SK-N-SH (cell line): ENCODE measurements around the gene CTBP1. TPM values are rescaled to one million over a fixed set of nuclear protein-coding genes. Genes with fewer than 3 reads are reported as not detected.

Experiments
- CTCF ChIA-PET: fragments of 300-600, 350-600 bp; formaldehyde crosslinking; extraction: SDS; loops from one replicate; lab custom pipeline; 2021; lab: Yijun Ruan, JAX
- POLR2A ChIA-PET: fragments of 350-600 bp; sonication (Branson Sonifier 250); formaldehyde crosslinking; extraction: SDS; loops from one replicate; lab custom pipeline; 2020; ENCODE audit warnings: antibody characterized with exemption, inconsistent platforms; lab: Yijun Ruan, JAX
- DNase-seq: peaks from one replicate; pipeline ENCODE4 v3.0.0; 2012
- H2AFZ ChIP-seq: fragments of 200-600 bp; sonication (generic); 2 replicates; pipeline ENCODE4 v1.8.1; 2016; ENCODE audit warnings: antibody characterized with exemption, mild to moderate bottlenecking, low read depth
- H3F3A ChIP-seq: fragments of 200-600 bp; sonication (generic); replicated peaks from 2 replicates; pipeline ENCODE3; 2016; ENCODE audit warnings: antibody characterized with exemption, mild to moderate bottlenecking; ENCODE audit not compliant: insufficient read depth
- H3K27ac ChIP-seq, 2 experiments: fragments of 200-500 bp in 1 of 2; fragments of 200-600 bp in 1 of 2; sonication (Bioruptor generic) in 1 of 2; sonication (generic), shearing (Covaris generic) in 1 of 2; 2 replicates each; pipeline versions ENCODE4 v1.5.1 to v1.6.1; 2014 to 2016; ENCODE audit warnings: low read depth in 2 of 2, inconsistent platforms in 1 of 2, low read length in 1 of 2, mild to moderate bottlenecking in 1 of 2, mixed read lengths in 1 of 2
- H3K27me3 ChIP-seq: fragments of 200-600 bp; sonication (generic), shearing (Covaris generic); 2 replicates; pipeline ENCODE4 v1.6.1; 2016; ENCODE audit warnings: mixed run types; ENCODE audit not compliant: insufficient read depth
- H3K36me3 ChIP-seq, 2 experiments: fragments of 200-500 bp in 1 of 2; fragments of 200-600 bp in 1 of 2; sonication (Bioruptor generic) in 1 of 2; sonication (generic) in 1 of 2; replicated peaks in 1 of 2; 2 replicates each; pipeline versions ENCODE3 to v1.5.1; 2014 to 2016; ENCODE audit warnings: low read length in 1 of 2, mild to moderate bottlenecking in 1 of 2; ENCODE audit not compliant: insufficient read depth in 2 of 2, control insufficient read depth in 1 of 2
- H3K4me1 ChIP-seq, 2 experiments: fragments of 200-500 bp in 1 of 2; fragments of 200-600 bp in 1 of 2; sonication (Bioruptor generic) in 1 of 2; sonication (generic), shearing (Covaris generic) in 1 of 2; 2 replicates each; pipeline versions ENCODE4 v1.5.1 to v1.6.1; 2014 to 2016; ENCODE audit warnings: low read depth in 1 of 2, low read length in 1 of 2, mixed run types in 1 of 2; ENCODE audit not compliant: insufficient read depth in 2 of 2, control insufficient read depth in 1 of 2
- H3K4me2 ChIP-seq: fragments of 200-600 bp; sonication (generic), shearing (Covaris generic); 2 replicates; pipeline ENCODE4 v1.6.1; 2017; ENCODE audit warnings: mixed run types
- H3K4me3 ChIP-seq, 2 experiments: fragments of 200-500 bp in 1 of 2; fragments of 200-600 bp in 1 of 2; sonication (Bioruptor generic) in 1 of 2; sonication (generic), shearing (Covaris generic) in 1 of 2; 2 replicates each; pipeline versions ENCODE4 v1.5.1 to v1.8.1; 2014 to 2016; ENCODE audit warnings: low read depth in 2 of 2, inconsistent platforms in 1 of 2, low read length in 1 of 2, mild to moderate bottlenecking in 1 of 2, mixed read lengths in 1 of 2, moderate library complexity in 1 of 2
- H3K79me2 ChIP-seq: fragments of 200-600 bp; sonication (generic); 2 replicates; pipeline ENCODE4 v1.8.1; 2017; ENCODE audit warnings: mild to moderate bottlenecking; ENCODE audit not compliant: insufficient read depth
- H3K9ac ChIP-seq: fragments of 200-600 bp; sonication (generic); 2 replicates; pipeline ENCODE4 v1.6.1; 2017; ENCODE audit warnings: mixed run types
- H3K9me2 ChIP-seq: fragments of 200-600 bp; sonication (generic); 2 replicates; pipeline ENCODE4 v1.6.1; 2017; ENCODE audit warnings: mixed run types
- H3K9me3 ChIP-seq: fragments of 200-600 bp; sonication (generic); 2 replicates; pipeline ENCODE4 v1.6.1; 2017; ENCODE audit warnings: mixed run types, mild to moderate bottlenecking, moderate library complexity
- H4K20me1 ChIP-seq: fragments of 200-600 bp; sonication (generic); 2 replicates; pipeline ENCODE4 v1.6.1; 2017; ENCODE audit warnings: mild to moderate bottlenecking, mixed run types; ENCODE audit not compliant: insufficient read depth
- EP300 ChIP-seq, 2 experiments: IDR thresholded peaks; 2 replicates each; pipeline versions ENCODE4 v1.4.0 to v1.6.1; 2012; ENCODE audit warnings: borderline replicate concordance in 1 of 2, low read depth in 1 of 2, low read length in 1 of 2
- EZH2phosphoT487 ChIP-seq: fragments of 200-600 bp; sonication (generic); IDR thresholded peaks from 2 replicates; pipeline ENCODE4 v1.6.1; 2017; ENCODE audit warnings: low read depth, mixed run types, mild to moderate bottlenecking, antibody characterized with exemption, moderate library complexity, borderline replicate concordance
- FOXJ3 ChIP-seq: sonication (generic); formaldehyde crosslinking; IDR thresholded peaks from 2 replicates; pipeline ENCODE4 v1.5.1; 2020; ENCODE audit warnings: mild to moderate bottlenecking, missing genetic modification reagents
- GABPA ChIP-seq: IDR thresholded peaks from 2 replicates; pipeline ENCODE4 v1.4.0; 2012; ENCODE audit warnings: low read depth, mild to moderate bottlenecking
- JUND ChIP-seq: IDR thresholded peaks from 2 replicates; pipeline ENCODE4 v1.4.0; 2012
- MAX ChIP-seq: IDR thresholded peaks from 2 replicates; pipeline ENCODE4 v1.4.0; 2012; ENCODE audit warnings: low read depth
- MXI1 ChIP-seq: IDR thresholded peaks from 2 replicates; pipeline ENCODE4 v1.6.1; 2012; ENCODE audit warnings: mild to moderate bottlenecking, low read depth, low read length, improper control_type of control experiment
- NRF1 ChIP-seq: IDR thresholded peaks from 2 replicates; pipeline ENCODE4 v1.6.1; 2012; ENCODE audit warnings: low read depth, mild to moderate bottlenecking, low read length
- RXRA ChIP-seq: IDR thresholded peaks from 2 replicates; pipeline ENCODE4 v1.4.0; 2012; ENCODE audit warnings: low read depth, mild to moderate bottlenecking, borderline replicate concordance
- TEAD4 ChIP-seq: IDR thresholded peaks from 2 replicates; pipeline ENCODE4 v1.4.0; 2012; ENCODE audit warnings: mild to moderate bottlenecking, borderline replicate concordance; ENCODE audit not compliant: insufficient read depth
- USF1 ChIP-seq: IDR thresholded peaks from 2 replicates; pipeline ENCODE4 v1.4.0; 2012; ENCODE audit warnings: low read depth, borderline replicate concordance
- WGBS: methylation state at CpG from one replicate; pipeline ENCODE4 v1.1.6; 2017; ENCODE audit warnings: low lambda C conversion rate; 5-methylcytosine and 5-hydroxymethylcytosine counted together
- polyA plus RNA-seq, 3 experiments: library from polyadenylated mRNA; depleted of rRNA; stranded (reverse); fragments of >200 nt; gene quantifications; 2 replicates each; pipeline ENCODE4 v1.2.3, GENCODE V29; 2012
- TF ChIP-seq, protein P1 (sequence below): fragments of 150-350 bp; IDR thresholded peaks from 2 replicates; pipeline ENCODE4 v1.6.1; 2016; ENCODE audit warnings: mild to moderate bottlenecking, low read depth, low read length
- TF ChIP-seq, protein P2 (sequence below): IDR thresholded peaks from 2 replicates; pipeline ENCODE4 v1.4.0; 2012; ENCODE audit warnings: low read depth, borderline replicate concordance
- TF ChIP-seq, protein P3 (sequence below): fragments of 150-350 bp; IDR thresholded peaks from 2 replicates; pipeline ENCODE4 v1.6.1; 2017; ENCODE audit warnings: antibody characterized with exemption, low read length, low read depth, borderline replicate concordance

Gene CTBP1
- polyA plus RNA-seq, 1 of the 3 experiments (the other 2 are of a cell fraction), result 183 TPM

DNA sequence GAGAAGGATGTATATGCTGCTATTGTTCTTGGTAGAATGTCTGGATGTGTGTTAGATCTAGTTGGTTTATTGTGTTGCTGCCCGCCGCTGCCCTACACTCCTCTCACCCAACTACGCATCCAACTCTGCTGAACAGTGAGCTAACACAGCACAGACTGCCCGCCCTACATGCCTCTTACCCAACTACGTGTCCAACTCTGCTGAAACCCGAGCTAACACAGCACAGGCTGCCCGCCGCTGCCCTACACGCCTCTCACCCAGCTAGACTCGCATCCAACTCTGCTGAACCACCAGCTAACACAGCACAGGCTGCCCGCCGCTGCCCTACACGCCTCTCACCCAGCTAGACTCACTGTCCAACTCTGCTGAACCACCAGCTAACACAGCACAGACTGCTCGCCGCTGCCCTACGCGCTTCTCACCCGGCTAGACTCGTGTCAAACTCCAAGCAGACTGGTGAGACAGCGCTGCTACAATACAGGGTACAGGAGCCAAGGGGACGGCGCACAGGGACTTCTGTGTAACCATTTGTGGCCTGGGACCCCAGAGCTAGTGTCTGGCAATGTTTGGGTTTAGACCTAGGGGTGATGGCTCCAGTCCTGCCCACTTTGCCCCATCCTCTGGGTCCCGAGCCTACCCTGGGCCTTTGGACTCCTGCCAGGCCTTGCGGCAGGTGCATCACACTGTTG is 11.6 kb upstream of the CTBP1 start:
- Histone ChIP-seq H3K27ac (no peak overlapping the region), H3K9ac (no peak overlapping the region), H3K27me3 (no peaks in the 10 kb centered on the region), H3K9me2 (no peaks in the 10 kb centered on the region), H3K4me2 (no peak overlapping the region), H3K4me1 (no peaks in the 10 kb centered on the region), H3K79me2 (no peaks in the 10 kb centered on the region), H2AFZ (no peak overlapping the region), H3K36me3 (no peaks in the 10 kb centered on the region), H3F3A (no peaks in the 10 kb centered on the region), H3K4me3 (no peak overlapping the region), H4K20me1 (no peaks in the 10 kb centered on the region), H3K9me3 (no peaks in the 10 kb centered on the region)
- TF ChIP-seq EP300 (IDR thresholded peaks at IDR 0.05; ENCODE audit: borderline replicate concordance in 1 of 2, low read depth in 1 of 2, low read length in 1 of 2), result no peak
- no peak for TF ChIP-seq GABPA
- no peak for TF ChIP-seq MXI1
- no peak for TF ChIP-seq RXRA
- no peak for TF ChIP-seq JUND
- TF ChIP-seq, protein P1, sequence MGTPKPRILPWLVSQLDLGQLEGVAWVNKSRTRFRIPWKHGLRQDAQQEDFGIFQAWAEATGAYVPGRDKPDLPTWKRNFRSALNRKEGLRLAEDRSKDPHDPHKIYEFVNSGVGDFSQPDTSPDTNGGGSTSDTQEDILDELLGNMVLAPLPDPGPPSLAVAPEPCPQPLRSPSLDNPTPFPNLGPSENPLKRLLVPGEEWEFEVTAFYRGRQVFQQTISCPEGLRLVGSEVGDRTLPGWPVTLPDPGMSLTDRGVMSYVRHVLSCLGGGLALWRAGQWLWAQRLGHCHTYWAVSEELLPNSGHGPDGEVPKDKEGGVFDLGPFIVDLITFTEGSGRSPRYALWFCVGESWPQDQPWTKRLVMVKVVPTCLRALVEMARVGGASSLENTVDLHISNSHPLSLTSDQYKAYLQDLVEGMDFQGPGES, result no peak
- TF ChIP-seq NRF1, result no peak
- TF ChIP-seq USF1, result no peak
- no peak for TF ChIP-seq EZH2phosphoT487
- TF ChIP-seq MAX, result no peak
- no peak for TF ChIP-seq FOXJ3 (CRISPR knock-in tag)
- DNase-seq, result no peak
- ChIA-PET POLR2A (no interaction called here), CTCF (interaction anchor here (1.0 kb wide), 1 partner anchor 8 kb away, joined by 5 read pairs; no protein-coding TSS in a partner anchor)
- 83% methylated on average over 22 of the region's 24 CpGs for WGBS

DNA sequence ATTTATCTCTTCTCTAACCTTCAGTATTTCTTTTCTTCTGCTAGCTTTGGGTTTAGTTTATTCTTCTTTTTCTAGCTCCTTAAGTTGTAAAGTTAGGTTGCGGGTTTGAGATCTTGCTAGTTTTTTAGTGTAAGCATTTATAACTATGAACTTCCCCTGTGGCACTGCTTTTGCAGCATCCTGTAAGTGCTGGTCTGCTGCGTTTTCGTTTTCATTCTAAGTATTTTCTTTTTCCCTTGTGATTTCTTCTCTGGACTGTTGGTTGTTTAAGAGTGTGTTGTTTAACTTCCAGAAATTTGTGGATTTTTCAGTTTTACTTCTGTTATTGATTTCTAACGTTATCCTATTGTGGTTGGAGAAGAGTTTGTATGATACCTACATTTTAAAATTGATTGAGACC is 11.0 kb upstream of the CTBP1 start:
- H2AFZ ChIP-seq, result no peak overlapping the region
- H3K27ac ChIP-seq, result no peak overlapping the region
- H3K9me2 ChIP-seq, result no peaks in the 10 kb centered on the region
- no peaks in the 10 kb centered on the region for H3K9me3 ChIP-seq
- H3K9ac ChIP-seq, result no peak overlapping the region
- H4K20me1 ChIP-seq, result no peaks in the 10 kb centered on the region
- TF ChIP-seq USF1, result no peak
- TF ChIP-seq, protein P2, sequence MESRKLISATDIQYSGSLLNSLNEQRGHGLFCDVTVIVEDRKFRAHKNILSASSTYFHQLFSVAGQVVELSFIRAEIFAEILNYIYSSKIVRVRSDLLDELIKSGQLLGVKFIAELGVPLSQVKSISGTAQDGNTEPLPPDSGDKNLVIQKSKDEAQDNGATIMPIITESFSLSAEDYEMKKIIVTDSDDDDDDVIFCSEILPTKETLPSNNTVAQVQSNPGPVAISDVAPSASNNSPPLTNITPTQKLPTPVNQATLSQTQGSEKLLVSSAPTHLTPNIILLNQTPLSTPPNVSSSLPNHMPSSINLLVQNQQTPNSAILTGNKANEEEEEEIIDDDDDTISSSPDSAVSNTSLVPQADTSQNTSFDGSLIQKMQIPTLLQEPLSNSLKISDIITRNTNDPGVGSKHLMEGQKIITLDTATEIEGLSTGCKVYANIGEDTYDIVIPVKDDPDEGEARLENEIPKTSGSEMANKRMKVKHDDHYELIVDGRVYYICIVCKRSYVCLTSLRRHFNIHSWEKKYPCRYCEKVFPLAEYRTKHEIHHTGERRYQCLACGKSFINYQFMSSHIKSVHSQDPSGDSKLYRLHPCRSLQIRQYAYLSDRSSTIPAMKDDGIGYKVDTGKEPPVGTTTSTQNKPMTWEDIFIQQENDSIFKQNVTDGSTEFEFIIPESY, result no peak
- TF ChIP-seq, protein P1, result no peak
- no peak for TF ChIP-seq MXI1
- TF ChIP-seq, protein P3, sequence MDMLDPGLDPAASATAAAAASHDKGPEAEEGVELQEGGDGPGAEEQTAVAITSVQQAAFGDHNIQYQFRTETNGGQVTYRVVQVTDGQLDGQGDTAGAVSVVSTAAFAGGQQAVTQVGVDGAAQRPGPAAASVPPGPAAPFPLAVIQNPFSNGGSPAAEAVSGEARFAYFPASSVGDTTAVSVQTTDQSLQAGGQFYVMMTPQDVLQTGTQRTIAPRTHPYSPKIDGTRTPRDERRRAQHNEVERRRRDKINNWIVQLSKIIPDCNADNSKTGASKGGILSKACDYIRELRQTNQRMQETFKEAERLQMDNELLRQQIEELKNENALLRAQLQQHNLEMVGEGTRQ, result no peak
- no peak for TF ChIP-seq MAX
- no peak for TF ChIP-seq NRF1
- TF ChIP-seq TEAD4, result no peak
- TF ChIP-seq JUND, result no peak
- WGBS, result 71% methylated on average over 4 of the region's 4 CpGs
- H3K4me3 ChIP-seq, result no peak overlapping the region
- ChIA-PET POLR2A (no interaction called here), CTCF (interaction anchor here (1.0 kb wide), 1 partner anchor 8 kb away, joined by 5 read pairs; no protein-coding TSS in a partner anchor)
- no peaks in the 10 kb centered on the region for H3K27me3 ChIP-seq
- no peaks in the 10 kb centered on the region for H3K36me3 ChIP-seq
- H3F3A ChIP-seq, result no peaks in the 10 kb centered on the region
- DNase-seq, result no peak
- H3K4me1 ChIP-seq, result no peaks in the 10 kb centered on the region
- H3K4me2 ChIP-seq, result no peak overlapping the region
- H3K79me2 ChIP-seq, result no peaks in the 10 kb centered on the region
